ENCODE data around the gene LRRC52. TPM values are rescaled to one million over a fixed set of nuclear protein-coding genes. Genes with fewer than 3 reads are reported as not detected.

LRRC52 gene
- total RNA-seq, 1 donor from 2014 or later, result not detected

DNA sequence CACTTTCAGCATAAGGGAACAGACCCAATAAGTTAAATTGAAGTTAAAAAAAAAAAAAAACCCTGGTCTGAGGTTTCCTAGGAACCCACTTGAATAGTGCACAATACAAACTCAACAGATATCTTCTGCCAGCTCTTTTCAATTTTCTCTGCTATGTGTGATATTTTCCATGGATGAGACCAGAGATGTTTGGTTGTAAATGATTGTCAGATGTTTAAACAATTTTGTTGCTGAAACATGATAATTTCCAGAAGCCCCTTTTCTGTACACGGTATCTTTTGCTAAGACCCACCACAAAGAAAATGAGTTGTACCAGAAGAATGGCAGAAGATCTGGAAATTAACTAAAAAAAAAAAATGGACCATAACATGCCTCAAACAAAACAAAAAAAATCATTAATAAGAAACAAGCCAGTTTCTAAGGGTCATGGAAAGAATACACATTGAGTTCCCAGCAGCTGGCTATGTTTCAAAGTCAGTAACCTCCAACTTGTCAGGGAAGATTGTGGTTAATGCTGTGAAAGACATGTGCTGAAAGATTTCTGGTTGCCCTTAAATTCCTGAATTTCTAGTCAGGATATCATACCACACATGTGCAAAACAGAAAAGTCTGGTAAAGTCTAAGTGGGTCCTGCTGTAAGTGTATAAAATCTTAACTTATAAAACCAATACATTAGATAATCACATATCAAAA is 51.6 kb downstream of the LRRC52 start:
- no peak overlapping the region for H3K4me3 Mint-ChIP-seq (ENCODE audit: unreplicated experiment)
- TF ChIP-seq, protein P1, sequence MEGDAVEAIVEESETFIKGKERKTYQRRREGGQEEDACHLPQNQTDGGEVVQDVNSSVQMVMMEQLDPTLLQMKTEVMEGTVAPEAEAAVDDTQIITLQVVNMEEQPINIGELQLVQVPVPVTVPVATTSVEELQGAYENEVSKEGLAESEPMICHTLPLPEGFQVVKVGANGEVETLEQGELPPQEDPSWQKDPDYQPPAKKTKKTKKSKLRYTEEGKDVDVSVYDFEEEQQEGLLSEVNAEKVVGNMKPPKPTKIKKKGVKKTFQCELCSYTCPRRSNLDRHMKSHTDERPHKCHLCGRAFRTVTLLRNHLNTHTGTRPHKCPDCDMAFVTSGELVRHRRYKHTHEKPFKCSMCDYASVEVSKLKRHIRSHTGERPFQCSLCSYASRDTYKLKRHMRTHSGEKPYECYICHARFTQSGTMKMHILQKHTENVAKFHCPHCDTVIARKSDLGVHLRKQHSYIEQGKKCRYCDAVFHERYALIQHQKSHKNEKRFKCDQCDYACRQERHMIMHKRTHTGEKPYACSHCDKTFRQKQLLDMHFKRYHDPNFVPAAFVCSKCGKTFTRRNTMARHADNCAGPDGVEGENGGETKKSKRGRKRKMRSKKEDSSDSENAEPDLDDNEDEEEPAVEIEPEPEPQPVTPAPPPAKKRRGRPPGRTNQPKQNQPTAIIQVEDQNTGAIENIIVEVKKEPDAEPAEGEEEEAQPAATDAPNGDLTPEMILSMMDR (IDR thresholded peaks at IDR 0.05), result no peak

DNA sequence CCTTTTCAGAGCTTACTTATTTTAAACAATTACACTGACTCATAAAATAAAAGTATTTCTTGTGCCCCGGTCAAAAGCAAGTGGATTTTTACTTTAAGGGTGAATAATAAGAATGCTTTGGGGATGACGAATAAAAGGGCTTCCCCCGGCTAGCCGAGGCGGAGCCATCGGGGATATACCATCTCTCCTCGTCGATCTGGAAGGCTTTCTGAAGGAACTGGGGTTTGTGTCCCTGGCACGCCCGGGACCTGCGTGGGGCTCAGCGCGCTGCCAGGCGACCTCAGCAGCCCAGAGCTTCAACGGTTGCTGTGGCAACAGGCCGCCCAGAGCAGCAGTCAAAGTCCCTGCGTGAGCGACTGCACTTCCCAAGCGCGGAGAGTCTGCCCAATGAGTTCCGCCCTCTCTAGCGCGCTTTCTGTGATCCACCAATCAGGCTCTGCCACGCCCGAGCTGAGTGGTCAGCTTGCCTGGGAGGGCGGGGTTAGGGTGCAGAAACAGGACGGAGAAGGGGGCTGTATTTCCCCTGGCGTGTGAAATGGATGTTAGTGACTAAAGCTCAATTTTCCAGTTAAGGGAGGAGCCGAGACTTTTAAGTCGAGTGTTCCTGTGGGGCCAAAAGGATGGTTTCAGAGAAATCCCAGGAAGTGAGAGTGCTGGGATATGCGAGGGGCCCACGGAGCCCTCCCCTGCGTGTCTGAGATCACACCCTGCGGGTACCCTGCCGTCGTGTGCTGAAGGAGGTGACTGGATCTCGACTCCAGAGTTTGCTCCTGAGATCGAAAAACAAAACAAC is 54.3 kb downstream of the LRRC52 start:
- Mint-ChIP-seq H3K27me3 (ENCODE audit: low read depth) (peaks cover 18% of the 10 kb centered on the region), H3K9me3 (ENCODE audit: low read depth) (no peaks in the 10 kb centered on the region), H3K4me3 (ENCODE audit: unreplicated experiment) (peak overlapping the region; percentile 90), H3K36me3 (ENCODE audit: low read depth) (no peaks in the 10 kb centered on the region), H3K4me1 (ENCODE audit: low read depth) (peaks cover 26% of the 10 kb centered on the region), H3K27ac (ENCODE audit: unreplicated experiment) (peak overlapping the region; percentile 95)
- TF ChIP-seq, protein P1 (IDR thresholded peaks at IDR 0.05), result no peak
- DNase-seq (ENCODE audit: low spot score), result peak; percentile 98

More for the DNA sequence above, 51.6 kb downstream of the LRRC52 start:
- DNase-seq (ENCODE audit: low spot score), result no peak
- H3K36me3 Mint-ChIP-seq (ENCODE audit: low read depth), result no peaks in the 10 kb centered on the region
- H3K27me3 Mint-ChIP-seq (ENCODE audit: low read depth), result peaks cover 30% of the 10 kb centered on the region
- no peaks in the 10 kb centered on the region for H3K9me3 Mint-ChIP-seq (ENCODE audit: low read depth)
- peaks cover 21% of the 10 kb centered on the region for H3K4me1 Mint-ChIP-seq (ENCODE audit: low read depth)
- no peak overlapping the region for H3K27ac Mint-ChIP-seq (ENCODE audit: unreplicated experiment)

DNA sequence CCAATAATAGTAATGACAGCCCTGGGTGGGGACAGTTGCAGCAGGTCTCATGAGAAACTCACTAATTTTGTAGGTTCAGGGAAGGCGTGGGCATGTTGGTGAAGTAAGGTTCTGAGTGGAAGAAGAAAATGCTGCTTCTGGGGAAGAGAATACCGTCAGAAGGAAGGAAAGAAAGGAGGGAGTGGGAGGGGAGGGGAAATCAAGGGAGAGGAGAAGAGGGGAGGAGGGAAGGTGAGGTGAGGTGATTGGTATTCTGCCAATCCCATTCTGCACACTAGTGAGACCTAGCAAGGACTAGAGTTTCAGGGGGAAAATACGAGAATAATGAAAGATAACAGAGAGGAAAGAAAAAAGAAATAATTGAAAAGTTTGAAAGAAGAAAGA is 54.9 kb downstream of the LRRC52 start:
- peaks cover 26% of the 10 kb centered on the region for H3K4me1 Mint-ChIP-seq (ENCODE audit: low read depth)
- H3K4me3 Mint-ChIP-seq (ENCODE audit: unreplicated experiment), result peak overlapping the region; percentile 90
- H3K9me3 Mint-ChIP-seq (ENCODE audit: low read depth), result no peaks in the 10 kb centered on the region
- DNase-seq (ENCODE audit: low spot score), result no peak
- H3K27ac Mint-ChIP-seq (ENCODE audit: unreplicated experiment), result peak overlapping the region; percentile 95
- TF ChIP-seq, protein P1 (IDR thresholded peaks at IDR 0.05), result no peak
- peaks cover 12% of the 10 kb centered on the region for H3K27me3 Mint-ChIP-seq (ENCODE audit: low read depth)
- no peaks in the 10 kb centered on the region for H3K36me3 Mint-ChIP-seq (ENCODE audit: low read depth)

DNA sequence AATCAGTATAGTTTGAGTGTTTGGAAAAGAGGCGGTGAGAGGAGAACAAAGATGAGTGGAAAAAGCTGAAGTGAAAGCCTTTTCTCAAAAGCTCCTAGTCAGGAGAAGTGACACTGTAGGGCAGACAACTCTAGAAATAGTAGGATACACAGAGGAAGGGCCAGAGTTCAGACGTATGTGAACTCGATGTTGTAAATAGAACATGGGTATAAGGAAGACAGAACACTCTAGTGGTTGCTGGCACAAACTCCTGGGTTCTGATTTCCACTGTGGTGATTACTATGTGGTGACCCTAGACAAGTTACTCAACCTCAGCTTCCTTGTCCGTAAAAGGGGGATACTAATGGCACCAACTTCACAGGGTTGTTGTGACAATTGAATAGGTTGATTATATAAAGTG is 57.0 kb downstream of the LRRC52 start:
- Mint-ChIP-seq H3K27me3 (ENCODE audit: low read depth) (peaks cover 4% of the 10 kb centered on the region), H3K9me3 (ENCODE audit: low read depth) (no peaks in the 10 kb centered on the region), H3K27ac (ENCODE audit: unreplicated experiment) (no peak overlapping the region), H3K4me3 (ENCODE audit: unreplicated experiment) (no peak overlapping the region), H3K4me1 (ENCODE audit: low read depth) (peaks cover 22% of the 10 kb centered on the region), H3K36me3 (ENCODE audit: low read depth) (no peaks in the 10 kb centered on the region)
- no peak for DNase-seq (ENCODE audit: low spot score)
- TF ChIP-seq, protein P1 (IDR thresholded peaks at IDR 0.05), result no peak

DNA sequence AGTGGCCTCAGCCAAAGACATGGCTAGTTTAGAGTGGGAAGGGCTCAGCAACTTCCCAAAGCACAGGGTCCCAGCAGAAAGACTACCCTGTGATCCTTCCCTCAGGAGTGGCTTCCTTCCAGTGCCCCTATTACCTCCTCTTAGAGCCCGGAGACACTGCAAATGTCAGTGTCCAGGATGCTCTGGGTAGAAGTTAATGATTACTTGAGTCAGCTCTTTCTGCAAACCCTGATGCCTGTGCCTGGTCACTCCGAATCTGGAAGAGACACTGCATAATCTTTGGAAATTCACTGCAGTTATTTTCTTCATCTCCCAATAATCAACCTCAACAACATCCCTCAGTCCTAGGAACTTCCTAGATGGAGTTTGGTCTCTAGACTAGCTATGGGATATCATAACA is 60.0 kb downstream of the LRRC52 start:
- peaks cover 6% of the 10 kb centered on the region for H3K4me1 Mint-ChIP-seq (ENCODE audit: low read depth)
- no peak overlapping the region for H3K4me3 Mint-ChIP-seq (ENCODE audit: unreplicated experiment)
- no peak overlapping the region for H3K27ac Mint-ChIP-seq (ENCODE audit: unreplicated experiment)
- peaks cover 13% of the 10 kb centered on the region for H3K27me3 Mint-ChIP-seq (ENCODE audit: low read depth)
- TF ChIP-seq, protein P1 (IDR thresholded peaks at IDR 0.05), result no peak
- no peak for DNase-seq (ENCODE audit: low spot score)
- no peaks in the 10 kb centered on the region for H3K36me3 Mint-ChIP-seq (ENCODE audit: low read depth)
- H3K9me3 Mint-ChIP-seq (ENCODE audit: low read depth), result no peaks in the 10 kb centered on the region
